ENCODE measurements around the gene TRIM65.

The TRIM65 gene

GRCh38 chr17:75850928-75851692, 45.6 kb downstream of the TRIM65 start:
- TF ChIP-seq CTCF (conservative IDR thresholded peaks at IDR 0.05; ENCODE audit: control insufficient read depth, insufficient read depth, low read depth, low read length), result no peak
- no peak overlapping the region for H3K4me3 ChIP-seq (ENCODE audit: control insufficient read depth, low read depth, low read length)

GRCh38 chr17:75849724-75850123, 47.0 kb downstream of the TRIM65 start:
- H3K4me3 ChIP-seq (ENCODE audit: control insufficient read depth, low read depth, low read length), result no peak overlapping the region
- DNase-seq (ENCODE audit: low read depth), result no peak
- TF ChIP-seq CTCF (conservative IDR thresholded peaks at IDR 0.05; ENCODE audit: control insufficient read depth, insufficient read depth, low read depth, low read length), result no peak

More at GRCh38 chr17:75850928-75851692, 45.6 kb downstream of the TRIM65 start:
- no peak for DNase-seq (ENCODE audit: low read depth)

- no peak for DNase-seq (ENCODE audit: low read depth)
- no peak for TF ChIP-seq CTCF (conservative IDR thresholded peaks at IDR 0.05; ENCODE audit: control insufficient read depth, insufficient read depth, low read depth, low read length)
- no peak overlapping the region for H3K4me3 ChIP-seq (ENCODE audit: control insufficient read depth, low read depth, low read length)
Observed at GRCh38 chr17:75849279-75849646, 47.5 kb downstream of the TRIM65 start.

- H3K4me3 ChIP-seq (ENCODE audit: control insufficient read depth, low read depth, low read length), result no peak overlapping the region
- peak; percentile 51 for DNase-seq (ENCODE audit: low read depth)
- TF ChIP-seq CTCF (conservative IDR thresholded peaks at IDR 0.05; ENCODE audit: control insufficient read depth, insufficient read depth, low read depth, low read length), result peak; percentile 67
Observed at GRCh38 chr17:75848523-75849278, 48.0 kb downstream of the TRIM65 start.

- no peak for TF ChIP-seq CTCF (conservative IDR thresholded peaks at IDR 0.05; ENCODE audit: control insufficient read depth, insufficient read depth, low read depth, low read length)
- no peak overlapping the region for H3K4me3 ChIP-seq (ENCODE audit: control insufficient read depth, low read depth, low read length)
- no peak for DNase-seq (ENCODE audit: low read depth)
Observed at GRCh38 chr17:75847614-75848522, 48.9 kb downstream of the TRIM65 start.
